ENCODE results near the gene RCBTB2.
A peak's percentile ranks its signal among the peaks of the same experiment; 100 is the strongest.

The RCBTB2 gene

GRCh38 chr13:48542138-48542537, 9.3 kb upstream of the RCBTB2 start:
- no peaks in the 10 kb centered on the region for H3K9me3 ChIP-seq (ENCODE audit: insufficient read depth, low read depth, low read length)
- no peak overlapping the region for H3K9ac ChIP-seq (ENCODE audit: low read depth, low read length)
- H3K4me3 ChIP-seq (ENCODE audit: low read length), result no peak overlapping the region; the same call in 1 of the 2 replicates
- no peak overlapping the region for H3K27ac ChIP-seq (ENCODE audit: low read depth, low read length)
- 94% methylated on average over 4 of the region's 4 CpGs for WGBS
- peaks cover 11% of the 10 kb centered on the region; the same call in 1 of the 2 replicates for H3K4me1 ChIP-seq (ENCODE audit: insufficient read depth, low read length)
- H3K36me3 ChIP-seq (ENCODE audit: insufficient read depth, low read length), result no peaks in the 10 kb centered on the region
- H3K27me3 ChIP-seq (ENCODE audit: insufficient read depth, low read length), result no peaks in the 10 kb centered on the region

- peaks cover 11% of the 10 kb centered on the region; the same call in 1 of the 2 replicates for H3K4me1 ChIP-seq (ENCODE audit: insufficient read depth, low read length)
- no peak overlapping the region for H3K27ac ChIP-seq (ENCODE audit: low read depth, low read length)
- no peak overlapping the region for H3K4me3 ChIP-seq (ENCODE audit: low read length)
- H3K36me3 ChIP-seq (ENCODE audit: insufficient read depth, low read length), result no peaks in the 10 kb centered on the region
- no peaks in the 10 kb centered on the region for H3K27me3 ChIP-seq (ENCODE audit: insufficient read depth, low read length)
- H3K9ac ChIP-seq (ENCODE audit: low read depth, low read length), result no peak overlapping the region
- no peaks in the 10 kb centered on the region for H3K9me3 ChIP-seq (ENCODE audit: insufficient read depth, low read depth, low read length)
Measured at GRCh38 chr13:48539550-48539949, 6.7 kb upstream of the RCBTB2 start.

- Histone ChIP-seq H3K36me3 (ENCODE audit: insufficient read depth, low read length) (no peaks in the 10 kb centered on the region), H3K9me3 (ENCODE audit: insufficient read depth, low read depth, low read length) (no peaks in the 10 kb centered on the region), H3K4me1 (ENCODE audit: insufficient read depth, low read length) (peaks cover 10% of the 10 kb centered on the region), H3K27ac (ENCODE audit: low read depth, low read length) (no peak overlapping the region), H3K4me3 (ENCODE audit: low read length) (no peak overlapping the region), H3K27me3 (ENCODE audit: insufficient read depth, low read length) (no peaks in the 10 kb centered on the region), H3K9ac (ENCODE audit: low read depth, low read length) (no peak overlapping the region)
- 86% methylated on average over 5 of the region's 5 CpGs for WGBS
Measured at GRCh38 chr13:48536621-48537250, 3.9 kb upstream of the RCBTB2 start.

DNA sequence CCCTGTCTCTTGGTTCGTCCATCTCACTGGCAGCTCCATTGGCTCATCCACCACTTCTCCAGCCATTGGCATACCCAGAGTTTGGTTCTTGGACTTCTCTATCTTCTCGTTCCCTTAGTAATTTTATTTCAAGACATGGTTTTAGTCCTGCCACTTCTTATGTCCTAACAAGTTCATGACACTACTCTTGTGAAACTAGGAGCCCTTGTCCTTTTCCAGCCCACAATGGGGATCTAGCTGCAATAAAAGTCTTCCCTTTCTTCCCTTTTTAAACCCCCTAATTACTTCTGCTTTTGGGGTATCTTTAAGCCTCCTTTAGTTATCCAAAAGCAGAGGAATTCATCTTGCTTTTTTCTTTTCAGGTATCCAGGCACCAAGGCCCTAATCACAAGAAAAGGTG, 2.9 kb upstream of the RCBTB2 start:
- H3K9ac ChIP-seq (ENCODE audit: low read depth, low read length), result no peak overlapping the region
- H3K27ac ChIP-seq (ENCODE audit: low read depth, low read length), result no peak overlapping the region
- H3K27me3 ChIP-seq (ENCODE audit: insufficient read depth, low read length), result no peaks in the 10 kb centered on the region
- H3K4me1 ChIP-seq (ENCODE audit: insufficient read depth, low read length), result peaks cover 13% of the 10 kb centered on the region
- 92% methylated on average over 2 of the region's 2 CpGs for WGBS
- no peaks in the 10 kb centered on the region for H3K9me3 ChIP-seq (ENCODE audit: insufficient read depth, low read depth, low read length)
- H3K36me3 ChIP-seq (ENCODE audit: insufficient read depth, low read length), result no peaks in the 10 kb centered on the region
- no peak overlapping the region for H3K4me3 ChIP-seq (ENCODE audit: low read length)

- Histone ChIP-seq H3K9ac (ENCODE audit: low read depth, low read length) (no peak overlapping the region), H3K36me3 (ENCODE audit: insufficient read depth, low read length) (no peaks in the 10 kb centered on the region), H3K9me3 (ENCODE audit: insufficient read depth, low read depth, low read length) (no peaks in the 10 kb centered on the region), H3K4me1 (ENCODE audit: insufficient read depth, low read length) (peaks cover 13% of the 10 kb centered on the region), H3K27me3 (ENCODE audit: insufficient read depth, low read length) (no peaks in the 10 kb centered on the region), H3K27ac (ENCODE audit: low read depth, low read length) (no peak overlapping the region), H3K4me3 (ENCODE audit: low read length) (no peak overlapping the region)
- WGBS, result 92% methylated on average over 5 of the region's 5 CpGs
Measured at GRCh38 chr13:48534911-48535501, 2.1 kb upstream of the RCBTB2 start.

GRCh38 chr13:48533961-48534600, 1.2 kb upstream of the RCBTB2 start:
- no peak overlapping the region for H3K4me3 ChIP-seq (ENCODE audit: low read length)
- H3K9ac ChIP-seq (ENCODE audit: low read depth, low read length), result no peak overlapping the region
- H3K27ac ChIP-seq (ENCODE audit: low read depth, low read length), result no peak overlapping the region
- H3K4me1 ChIP-seq (ENCODE audit: insufficient read depth, low read length), result peaks cover 13% of the 10 kb centered on the region
- no peaks in the 10 kb centered on the region for H3K36me3 ChIP-seq (ENCODE audit: insufficient read depth, low read length)
- no peaks in the 10 kb centered on the region for H3K27me3 ChIP-seq (ENCODE audit: insufficient read depth, low read length)
- H3K9me3 ChIP-seq (ENCODE audit: insufficient read depth, low read depth, low read length), result no peaks in the 10 kb centered on the region
- WGBS, result 92% methylated on average over 9 of the region's 9 CpGs

DNA sequence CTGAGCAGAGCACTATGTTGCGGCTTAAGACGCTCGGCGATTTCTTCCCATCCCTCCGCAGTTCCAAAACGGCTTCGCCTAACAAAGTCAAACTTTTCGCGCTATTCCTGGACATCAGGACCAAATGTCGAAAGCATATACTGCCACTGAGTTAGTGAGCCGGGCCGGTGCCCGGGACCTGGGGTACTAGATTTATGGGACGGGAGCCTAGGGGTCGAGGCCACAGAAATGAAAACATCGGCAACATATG, 699 bp downstream of the RCBTB2 start:
- Histone ChIP-seq H3K9me3 (ENCODE audit: insufficient read depth, low read depth, low read length) (no peaks in the 10 kb centered on the region), H3K27ac (ENCODE audit: low read depth, low read length) (peak overlapping the region; percentile 64), H3K4me1 (ENCODE audit: insufficient read depth, low read length) (peaks cover 13% of the 10 kb centered on the region), H3K9ac (ENCODE audit: low read depth, low read length) (peak overlapping the region; percentile 71), H3K27me3 (ENCODE audit: insufficient read depth, low read length) (no peaks in the 10 kb centered on the region), H3K4me3 (ENCODE audit: low read length) (peak overlapping the region; percentile 66), H3K36me3 (ENCODE audit: insufficient read depth, low read length) (no peaks in the 10 kb centered on the region)
- WGBS, result 31% methylated on average over 16 of the region's 16 CpGs

- H3K9ac ChIP-seq (ENCODE audit: low read depth, low read length), result peak overlapping the region; percentile 71
- H3K9me3 ChIP-seq (ENCODE audit: insufficient read depth, low read depth, low read length), result no peaks in the 10 kb centered on the region
- no peaks in the 10 kb centered on the region for H3K36me3 ChIP-seq (ENCODE audit: insufficient read depth, low read length)
- peak overlapping the region; percentile 66 for H3K4me3 ChIP-seq (ENCODE audit: low read length)
- no peaks in the 10 kb centered on the region for H3K27me3 ChIP-seq (ENCODE audit: insufficient read depth, low read length)
- no peak overlapping the region; the same call in 1 of the 2 replicates for H3K27ac ChIP-seq (ENCODE audit: low read depth, low read length)
- 76% methylated on average over 19 of the region's 19 CpGs for WGBS
- peaks cover 13% of the 10 kb centered on the region for H3K4me1 ChIP-seq (ENCODE audit: insufficient read depth, low read length)
Measured at GRCh38 chr13:48531416-48532255, 1.2 kb downstream of the RCBTB2 start.

- H3K9ac ChIP-seq (ENCODE audit: low read depth, low read length), result no peak overlapping the region
- no peak overlapping the region for H3K4me3 ChIP-seq (ENCODE audit: low read length)
- peaks cover 13% of the 10 kb centered on the region for H3K4me1 ChIP-seq (ENCODE audit: insufficient read depth, low read length)
- no peaks in the 10 kb centered on the region for H3K27me3 ChIP-seq (ENCODE audit: insufficient read depth, low read length)
- no peak overlapping the region for H3K27ac ChIP-seq (ENCODE audit: low read depth, low read length)
- H3K36me3 ChIP-seq (ENCODE audit: insufficient read depth, low read length), result no peaks in the 10 kb centered on the region
- H3K9me3 ChIP-seq (ENCODE audit: insufficient read depth, low read depth, low read length), result no peaks in the 10 kb centered on the region
- WGBS, result 93% methylated on average over 6 of the region's 6 CpGs
Measured at GRCh38 chr13:48530833-48531232, 2.0 kb downstream of the RCBTB2 start.

- Histone ChIP-seq H3K27ac (ENCODE audit: low read depth, low read length) (no peak overlapping the region), H3K9me3 (ENCODE audit: insufficient read depth, low read depth, low read length) (no peaks in the 10 kb centered on the region), H3K4me3 (ENCODE audit: low read length) (no peak overlapping the region), H3K27me3 (ENCODE audit: insufficient read depth, low read length) (no peaks in the 10 kb centered on the region), H3K36me3 (ENCODE audit: insufficient read depth, low read length) (no peaks in the 10 kb centered on the region), H3K4me1 (ENCODE audit: insufficient read depth, low read length) (peaks cover 11% of the 10 kb centered on the region), H3K9ac (ENCODE audit: low read depth, low read length) (no peak overlapping the region)
- WGBS, result 92% methylated on average over 1 of the region's 3 CpGs
Measured at GRCh38 chr13:48528720-48529119, 4.2 kb downstream of the RCBTB2 start.

- peaks cover 6% of the 10 kb centered on the region; the same call in 1 of the 2 replicates for H3K4me1 ChIP-seq (ENCODE audit: insufficient read depth, low read length)
- WGBS, result 97% methylated on average over 2 of the region's 2 CpGs
- no peak overlapping the region for H3K27ac ChIP-seq (ENCODE audit: low read depth, low read length)
- H3K4me3 ChIP-seq (ENCODE audit: low read length), result no peak overlapping the region
- H3K9me3 ChIP-seq (ENCODE audit: insufficient read depth, low read depth, low read length), result no peaks in the 10 kb centered on the region
- no peaks in the 10 kb centered on the region for H3K27me3 ChIP-seq (ENCODE audit: insufficient read depth, low read length)
- no peaks in the 10 kb centered on the region for H3K36me3 ChIP-seq (ENCODE audit: insufficient read depth, low read length)
- no peak overlapping the region for H3K9ac ChIP-seq (ENCODE audit: low read depth, low read length)
Measured at GRCh38 chr13:48527955-48528354, 4.9 kb downstream of the RCBTB2 start.

Data from HUES64 (cell line).